ENCODE results near the gene FRY.

DNA sequence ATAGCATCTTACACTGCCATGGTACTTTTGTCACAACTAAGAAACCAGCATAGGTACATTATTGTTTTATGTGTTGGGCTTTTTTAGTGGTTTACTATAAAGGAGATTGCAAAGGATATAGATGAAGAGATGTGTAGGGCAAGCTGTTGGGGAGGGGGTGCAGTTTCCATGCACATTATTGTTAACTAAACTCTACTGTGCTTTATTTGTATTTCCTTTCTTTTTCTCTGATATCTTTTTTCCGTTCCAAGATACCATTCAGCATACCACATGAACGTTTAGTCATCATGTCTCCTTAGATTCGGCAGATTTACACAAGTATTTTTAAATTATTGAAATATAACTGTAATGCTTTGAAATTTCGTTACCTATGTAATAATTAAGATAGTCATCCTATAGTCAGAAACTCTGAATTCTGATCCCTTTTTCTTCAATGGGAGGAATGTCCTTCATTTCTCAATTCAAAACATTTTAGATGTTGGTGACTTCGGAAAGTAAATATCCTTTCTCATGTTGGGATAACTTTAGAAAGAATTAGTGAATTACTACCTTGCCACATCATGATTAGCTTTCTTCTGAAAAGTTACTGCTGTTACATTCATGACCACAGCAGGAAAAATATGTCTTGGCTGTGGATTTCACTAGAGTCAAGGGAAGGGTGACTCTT, 82.8 kb downstream of the FRY start:
- TF ChIP-seq ETV6 (conservative IDR thresholded peaks at IDR 0.05 in 1 of 2, IDR thresholded peaks at IDR 0.05 in 1 of 2; ENCODE audit: borderline replicate concordance in 1 of 2, low read depth in 1 of 2) = no peak
- no peak for TF ChIP-seq NR2C2 (IDR thresholded peaks at IDR 0.05; ENCODE audit: borderline replicate concordance, control insufficient read depth, insufficient read length, low read depth)
- no peak for TF ChIP-seq MXI1 (IDR thresholded peaks at IDR 0.05; ENCODE audit: low read depth, low read length)
- TF ChIP-seq JUND (IDR thresholded peaks at IDR 0.05; ENCODE audit: low read depth, low read length) = no peak
- TF ChIP-seq DPF2 (IDR thresholded peaks at IDR 0.05) = no peak
- TF ChIP-seq, protein P1, sequence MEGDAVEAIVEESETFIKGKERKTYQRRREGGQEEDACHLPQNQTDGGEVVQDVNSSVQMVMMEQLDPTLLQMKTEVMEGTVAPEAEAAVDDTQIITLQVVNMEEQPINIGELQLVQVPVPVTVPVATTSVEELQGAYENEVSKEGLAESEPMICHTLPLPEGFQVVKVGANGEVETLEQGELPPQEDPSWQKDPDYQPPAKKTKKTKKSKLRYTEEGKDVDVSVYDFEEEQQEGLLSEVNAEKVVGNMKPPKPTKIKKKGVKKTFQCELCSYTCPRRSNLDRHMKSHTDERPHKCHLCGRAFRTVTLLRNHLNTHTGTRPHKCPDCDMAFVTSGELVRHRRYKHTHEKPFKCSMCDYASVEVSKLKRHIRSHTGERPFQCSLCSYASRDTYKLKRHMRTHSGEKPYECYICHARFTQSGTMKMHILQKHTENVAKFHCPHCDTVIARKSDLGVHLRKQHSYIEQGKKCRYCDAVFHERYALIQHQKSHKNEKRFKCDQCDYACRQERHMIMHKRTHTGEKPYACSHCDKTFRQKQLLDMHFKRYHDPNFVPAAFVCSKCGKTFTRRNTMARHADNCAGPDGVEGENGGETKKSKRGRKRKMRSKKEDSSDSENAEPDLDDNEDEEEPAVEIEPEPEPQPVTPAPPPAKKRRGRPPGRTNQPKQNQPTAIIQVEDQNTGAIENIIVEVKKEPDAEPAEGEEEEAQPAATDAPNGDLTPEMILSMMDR (IDR thresholded peaks at IDR 0.05 in 2 of 3, conservative IDR thresholded peaks at IDR 0.05 in 1 of 3; ENCODE audit: control insufficient read depth in 2 of 3, extremely low read depth in 1 of 3, insufficient read depth in 1 of 3, low read depth in 3 of 3, low read length in 3 of 3) = no peak
- no peak for TF ChIP-seq FOS (IDR thresholded peaks at IDR 0.05; ENCODE audit: borderline replicate concordance, extremely low read depth, insufficient read length)
- TF ChIP-seq HDAC6 (IDR thresholded peaks at IDR 0.05; ENCODE audit: unreplicated experiment) = no peak
- TF ChIP-seq FOXM1 (IDR thresholded peaks at IDR 0.05; ENCODE audit: low read depth, low read length) = no peak
- TF ChIP-seq POLR2A (IDR thresholded peaks at IDR 0.05; ENCODE audit: low read depth, low read length) = no peak
- no peak for TF ChIP-seq POLR2AphosphoS2 (IDR thresholded peaks at IDR 0.05; ENCODE audit: low read depth, low read length)
- TF ChIP-seq, protein P2, sequence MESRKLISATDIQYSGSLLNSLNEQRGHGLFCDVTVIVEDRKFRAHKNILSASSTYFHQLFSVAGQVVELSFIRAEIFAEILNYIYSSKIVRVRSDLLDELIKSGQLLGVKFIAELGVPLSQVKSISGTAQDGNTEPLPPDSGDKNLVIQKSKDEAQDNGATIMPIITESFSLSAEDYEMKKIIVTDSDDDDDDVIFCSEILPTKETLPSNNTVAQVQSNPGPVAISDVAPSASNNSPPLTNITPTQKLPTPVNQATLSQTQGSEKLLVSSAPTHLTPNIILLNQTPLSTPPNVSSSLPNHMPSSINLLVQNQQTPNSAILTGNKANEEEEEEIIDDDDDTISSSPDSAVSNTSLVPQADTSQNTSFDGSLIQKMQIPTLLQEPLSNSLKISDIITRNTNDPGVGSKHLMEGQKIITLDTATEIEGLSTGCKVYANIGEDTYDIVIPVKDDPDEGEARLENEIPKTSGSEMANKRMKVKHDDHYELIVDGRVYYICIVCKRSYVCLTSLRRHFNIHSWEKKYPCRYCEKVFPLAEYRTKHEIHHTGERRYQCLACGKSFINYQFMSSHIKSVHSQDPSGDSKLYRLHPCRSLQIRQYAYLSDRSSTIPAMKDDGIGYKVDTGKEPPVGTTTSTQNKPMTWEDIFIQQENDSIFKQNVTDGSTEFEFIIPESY (IDR thresholded peaks at IDR 0.05) = no peak
